Heart left ventricle (tissue), 13 donors: Measurements from ENCODE around the gene MRPL17.

Experiments
- POLR2A ChIP-seq, 2 donors: fragments of 450-650 bp; IDR thresholded peaks; one replicate each; pipeline ENCODE4 v1.6.1; 2017; ENCODE audit warnings: antibody characterized with exemption in 2 of 2, mild to moderate bottlenecking in 2 of 2, moderate library complexity in 2 of 2
- TF ChIP-seq, protein P1 (sequence below), 12 donors: fragments of 200-600 bp; sonication (generic) in 4 of 12; IDR thresholded peaks; one replicate each; pipeline versions ENCODE4 v1.5.0 to v1.8.0; 2018 to 2022; ENCODE audit warnings: antibody characterized with exemption in 12 of 12, mild to moderate bottlenecking in 5 of 12
- donor health status: ischemic (EF 13 %, LVEDD 7.1; RV severe dilation, severe dysfunction).
- donor health status: DM: no; HTN: yes; CAD: no.
- donor health status: DM: no; HTN: no; CAD: no.
- donor health status: ischemic (EF 25% LVEDD 6.9; RV normal size, moderate dysfunction).
- donor health status: ischemic (EF 25% LVEDD 5.7; RV mildly dilated, moderate dysfunction).
- donor health status: ischemic (EF 35%, LVEDD 5.7; RV mildly dilated, moderate dysfunction).
- donor health status: nonischemic (EF 11% LVEDD 7.7; RV severe dilation, severe dysfunction).
- donor health status: DM: yes; HTN: yes; CAD: no.
- donor health status: PGD.
- donor health status: ischemic (EF 29% LVEDD 5.4; RV normal size, mild dysfunction).
- donor health status: nonischemic (EF 23%, LVEDD 6.1; RV moderate dilation, normal function).

DNA sequence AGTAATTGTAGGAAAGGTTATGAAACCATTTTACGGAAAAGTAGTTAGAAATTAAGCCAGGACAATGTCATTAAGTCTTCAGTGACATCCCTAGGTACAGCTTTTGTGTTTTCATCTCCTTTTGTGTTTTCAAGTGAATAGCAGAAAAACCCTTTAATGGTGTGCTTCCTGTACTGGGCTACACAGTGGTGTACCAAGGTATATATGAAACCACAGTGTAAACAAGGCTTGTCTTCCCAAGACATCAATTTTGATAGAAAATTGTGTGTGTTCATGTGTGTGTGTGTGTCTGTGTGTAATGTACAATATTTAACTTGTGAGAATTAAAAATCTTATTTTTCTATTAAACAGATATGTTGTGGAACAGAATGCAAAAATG, 8.9 kb downstream of the MRPL17 start:
- no peak for TF ChIP-seq POLR2A (IDR thresholded peaks at IDR 0.05)
- TF ChIP-seq, protein P1, sequence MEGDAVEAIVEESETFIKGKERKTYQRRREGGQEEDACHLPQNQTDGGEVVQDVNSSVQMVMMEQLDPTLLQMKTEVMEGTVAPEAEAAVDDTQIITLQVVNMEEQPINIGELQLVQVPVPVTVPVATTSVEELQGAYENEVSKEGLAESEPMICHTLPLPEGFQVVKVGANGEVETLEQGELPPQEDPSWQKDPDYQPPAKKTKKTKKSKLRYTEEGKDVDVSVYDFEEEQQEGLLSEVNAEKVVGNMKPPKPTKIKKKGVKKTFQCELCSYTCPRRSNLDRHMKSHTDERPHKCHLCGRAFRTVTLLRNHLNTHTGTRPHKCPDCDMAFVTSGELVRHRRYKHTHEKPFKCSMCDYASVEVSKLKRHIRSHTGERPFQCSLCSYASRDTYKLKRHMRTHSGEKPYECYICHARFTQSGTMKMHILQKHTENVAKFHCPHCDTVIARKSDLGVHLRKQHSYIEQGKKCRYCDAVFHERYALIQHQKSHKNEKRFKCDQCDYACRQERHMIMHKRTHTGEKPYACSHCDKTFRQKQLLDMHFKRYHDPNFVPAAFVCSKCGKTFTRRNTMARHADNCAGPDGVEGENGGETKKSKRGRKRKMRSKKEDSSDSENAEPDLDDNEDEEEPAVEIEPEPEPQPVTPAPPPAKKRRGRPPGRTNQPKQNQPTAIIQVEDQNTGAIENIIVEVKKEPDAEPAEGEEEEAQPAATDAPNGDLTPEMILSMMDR (IDR thresholded peaks at IDR 0.05) = no peak
